Prostate gland (tissue), 2 donors: ENCODE data around the gene TSPOAP1. TPM values are rescaled to one million over a fixed set of nuclear protein-coding genes. Genes with fewer than 3 reads are reported as not detected.
A peak's percentile ranks its signal among the peaks of the same experiment; 100 is the strongest.

Experiments
- DNase-seq: peaks from one replicate; pipeline ENCODE4 v3.0.0-alpha.2; 2019; ENCODE audit warnings: low spot score
- H3K27ac ChIP-seq, 2 donors: fragments of 200-600 bp; sonication (generic); 2 replicates each; pipeline ENCODE4 v1.5.1; 2017 to 2019
- H3K27me3 ChIP-seq: fragments of 200-600 bp; sonication (generic); replicated peaks from 2 replicates; pipeline ENCODE4 v1.5.1; 2019; ENCODE audit not compliant: insufficient read depth
- H3K36me3 ChIP-seq, 2 donors: fragments of 200-600 bp; sonication (generic); 1 replicate in 1 of 2; 2 replicates in 1 of 2; pipeline versions ENCODE4 v1.5.1 to v1.8.1; 2017 to 2019
- H3K4me1 ChIP-seq: fragments of 200-600 bp; sonication (generic); replicated peaks from 2 replicates; pipeline ENCODE4 v1.5.1; 2019
- H3K4me3 ChIP-seq, 2 donors: fragments of 200-600 bp; sonication (generic); 2 replicates each; pipeline ENCODE4 v1.5.1; 2017 to 2019
- H3K9me3 ChIP-seq: fragments of 200-600 bp; sonication (generic); 2 replicates; pipeline ENCODE4 v1.5.1; 2017
- CTCF ChIP-seq, 4 experiments: fragments of 200-600 bp in 2 of 4; fragments of 450-650 bp in 2 of 4; sonication (generic) in 2 of 4; IDR thresholded peaks; 1 replicate in 3 of 4; 2 replicates in 1 of 4; pipeline ENCODE4 v1.5.1; 2016 to 2019; ENCODE audit warnings: antibody characterized with exemption in 4 of 4, mild to moderate bottlenecking in 2 of 4, moderate library complexity in 2 of 4
- POLR2A ChIP-seq: fragments of 450-650 bp; IDR thresholded peaks from one replicate; pipeline ENCODE4 v1.6.1; 2016; ENCODE audit warnings: antibody characterized with exemption, mild to moderate bottlenecking
- POLR2AphosphoS5 ChIP-seq: sonication (generic); formaldehyde crosslinking; IDR thresholded peaks from one replicate; pipeline ENCODE4 v1.6.1; 2017; ENCODE audit warnings: antibody characterized with exemption
- WGBS: methylation state at CpG from one replicate; pipeline ENCODE4 v1.1.5; 2018; 5-methylcytosine and 5-hydroxymethylcytosine counted together
- intact Hi-C: fragments of 100-400 bp; cut with DNase I; formaldehyde crosslinking; loops from one replicate; pipeline ENCODE4 v1.14.2; 2022
- total RNA-seq, 2 donors: library from RNA; depleted of rRNA; stranded (reverse); fragments of >200 nt; gene quantifications; one replicate each; pipeline ENCODE4 v1.1.0, GENCODE V29; 2016

TSPOAP1 gene
- total RNA-seq, 2 donors from 2014 or later, result 22.7 to 26.5 TPM

GRCh38 chr17:58337210-58337599 is 8.6 kb upstream of the TSPOAP1 start:
- Histone ChIP-seq H3K27ac (peak overlapping the region; percentile 70 to 71), H3K4me3 (no peak overlapping the region), H3K36me3 (no peaks in the 10 kb centered on the region), H3K9me3 (no peaks in the 10 kb centered on the region), H3K27me3 (no peaks in the 10 kb centered on the region), H3K4me1 (no peaks in the 10 kb centered on the region)
- intact Hi-C loops, result no loop called here
- DNase-seq, result no peak
- TF ChIP-seq POLR2A, result no peak
- WGBS, result 38% methylated on average over 7 of the region's 7 CpGs

- no peaks in the 10 kb centered on the region for H3K9me3 ChIP-seq
- H3K36me3 ChIP-seq, result no peaks in the 10 kb centered on the region
- TF ChIP-seq POLR2A (no peak), CTCF (IDR thresholded peaks at IDR 0.05) (no peak), POLR2AphosphoS5 (no peak)
- intact Hi-C loops, result no loop called here
- H3K27ac ChIP-seq, result peak overlapping the region; percentile 32 to 71
- DNase-seq, result no peak
- no peaks in the 10 kb centered on the region for H3K27me3 ChIP-seq
- WGBS, result 42% methylated on average over 5 of the region's 5 CpGs
- H3K4me1 ChIP-seq, result no peaks in the 10 kb centered on the region
- H3K4me3 ChIP-seq, result no peak overlapping the region
Measured at GRCh38 chr17:58336456-58337209, 8.0 kb upstream of the TSPOAP1 start.

- TF ChIP-seq CTCF (IDR thresholded peaks at IDR 0.05) (no peak), POLR2A (no peak), POLR2AphosphoS5 (no peak)
- no peaks in the 10 kb centered on the region for H3K27me3 ChIP-seq
- H3K9me3 ChIP-seq, result no peaks in the 10 kb centered on the region
- intact Hi-C loops, result no loop called here
- DNase-seq, result no peak
- no peaks in the 10 kb centered on the region for H3K36me3 ChIP-seq
- peak overlapping the region in 1 of 2 donors; percentile 71 for H3K27ac ChIP-seq
- WGBS, result 57% methylated on average over 4 of the region's 4 CpGs
- no peaks in the 10 kb centered on the region for H3K4me1 ChIP-seq
- no peak overlapping the region for H3K4me3 ChIP-seq
Measured at GRCh38 chr17:58335779-58336455, 7.3 kb upstream of the TSPOAP1 start.

GRCh38 chr17:58335061-58335731 is 6.6 kb upstream of the TSPOAP1 start:
- Histone ChIP-seq H3K27me3 (no peaks in the 10 kb centered on the region), H3K4me1 (no peaks in the 10 kb centered on the region), H3K36me3 (no peaks in the 10 kb centered on the region), H3K27ac (no peak overlapping the region), H3K9me3 (no peaks in the 10 kb centered on the region), H3K4me3 (no peak overlapping the region)
- TF ChIP-seq POLR2AphosphoS5 (no peak), POLR2A (no peak), CTCF (IDR thresholded peaks at IDR 0.05) (no peak)
- no peak for DNase-seq
- 45% methylated on average over 10 of the region's 10 CpGs for WGBS
- intact Hi-C loops, result no loop called here

- TF ChIP-seq CTCF (IDR thresholded peaks at IDR 0.05) (no peak), POLR2AphosphoS5 (no peak), POLR2A (no peak)
- no peak overlapping the region for H3K27ac ChIP-seq
- no peak for DNase-seq
- intact Hi-C loops, result no loop called here
- no peaks in the 10 kb centered on the region for H3K9me3 ChIP-seq
- H3K4me1 ChIP-seq, result no peaks in the 10 kb centered on the region
- H3K27me3 ChIP-seq, result no peaks in the 10 kb centered on the region
- no peaks in the 10 kb centered on the region for H3K36me3 ChIP-seq
- no peak overlapping the region for H3K4me3 ChIP-seq
- WGBS, result 87% methylated on average over 9 of the region's 9 CpGs
Measured at GRCh38 chr17:58334661-58335060, 6.1 kb upstream of the TSPOAP1 start.
